Mucosa of stomach (tissue), 1 donor: Measurements from ENCODE around the gene GABRG3.
"Not testable (repeated sequence)": the region's sequence is repeated elsewhere in the genome, so short reads cannot be mapped to it uniquely, and the experiment has no call there.

Experiments used
- H3K27me3 ChIP-seq: one replicate; pipeline ENCODE4 v1.7.0; 2013; ENCODE audit warnings: mild to moderate bottlenecking, low read length; ENCODE audit not compliant: control insufficient read depth, insufficient read depth
- H3K36me3 ChIP-seq: one replicate; pipeline ENCODE4 v1.7.0; 2013; ENCODE audit warnings: low read length; ENCODE audit not compliant: control insufficient read depth, insufficient read depth
- H3K4me1 ChIP-seq: one replicate; pipeline ENCODE4 v1.7.0; 2013; ENCODE audit warnings: mild to moderate bottlenecking, low read length; ENCODE audit not compliant: control insufficient read depth, insufficient read depth
- H3K4me3 ChIP-seq: one replicate; pipeline ENCODE4 v1.7.0; 2013; ENCODE audit warnings: low read length
- H3K9ac ChIP-seq: one replicate; pipeline ENCODE4 v1.7.0; 2013; ENCODE audit warnings: mild to moderate bottlenecking, low read length, moderate library complexity
- H3K9me3 ChIP-seq: one replicate; pipeline ENCODE4 v1.7.0; 2013; ENCODE audit warnings: mild to moderate bottlenecking, low read length, moderate library complexity; ENCODE audit not compliant: control insufficient read depth
- donor health status: Pancreatic carcinoma.

GABRG3 gene

GRCh38 chr15:27167738-27168137, 196.8 kb downstream of the GABRG3 start:
- Histone ChIP-seq H3K36me3 (no peaks in the 10 kb centered on the region), H3K27me3 (no peaks in the 10 kb centered on the region), H3K9me3 (no peaks in the 10 kb centered on the region), H3K4me1 (no peaks in the 10 kb centered on the region), H3K9ac (no peak overlapping the region), H3K4me3 (no peak overlapping the region)

- no peaks in the 10 kb centered on the region for H3K36me3 ChIP-seq
- no peaks in the 10 kb centered on the region for H3K9me3 ChIP-seq
- H3K27me3 ChIP-seq = no peaks in the 10 kb centered on the region
These were observed 199.9 kb downstream of the GABRG3 start for GRCh38 chr15:27170851-27171250.

GRCh38 chr15:27172821-27173220, 201.8 kb downstream of the GABRG3 start:
- Histone ChIP-seq H3K36me3 (no peaks in the 10 kb centered on the region), H3K27me3 (no peaks in the 10 kb centered on the region), H3K9me3 (no peaks in the 10 kb centered on the region), H3K4me1 (no peaks in the 10 kb centered on the region), H3K4me3 (no peak overlapping the region), H3K9ac (no peak overlapping the region)

More at GRCh38 chr15:27170851-27171250, 199.9 kb downstream of the GABRG3 start:
- Histone ChIP-seq H3K4me3 (no peak overlapping the region), H3K4me1 (no peaks in the 10 kb centered on the region), H3K9ac (no peak overlapping the region)

GRCh38 chr15:27175472-27176153, 204.6 kb downstream of the GABRG3 start:
- no peak overlapping the region for H3K4me3 ChIP-seq
- H3K9me3 ChIP-seq = no peaks in the 10 kb centered on the region
- H3K4me1 ChIP-seq = no peaks in the 10 kb centered on the region
- H3K27me3 ChIP-seq = no peaks in the 10 kb centered on the region
- H3K36me3 ChIP-seq = no peaks in the 10 kb centered on the region
- H3K9ac ChIP-seq = no peak overlapping the region

- Histone ChIP-seq H3K9me3 (no peaks in the 10 kb centered on the region), H3K4me3 (no peak overlapping the region), H3K9ac (no peak overlapping the region), H3K36me3 (no peaks in the 10 kb centered on the region), H3K4me1 (no peaks in the 10 kb centered on the region), H3K27me3 (no peaks in the 10 kb centered on the region)
These were observed 205.9 kb downstream of the GABRG3 start for GRCh38 chr15:27176785-27177406.

- H3K9me3 ChIP-seq = no peaks in the 10 kb centered on the region
These were observed 208.8 kb downstream of the GABRG3 start for GRCh38 chr15:27179789-27180188.

GRCh38 chr15:27182561-27183110, 211.7 kb downstream of the GABRG3 start:
- Histone ChIP-seq H3K27me3 (no peaks in the 10 kb centered on the region), H3K4me3 (no peak overlapping the region), H3K9me3 (no peaks in the 10 kb centered on the region), H3K36me3 (no peaks in the 10 kb centered on the region), H3K4me1 (no peaks in the 10 kb centered on the region), H3K9ac (no peak overlapping the region)

More at GRCh38 chr15:27179789-27180188, 208.8 kb downstream of the GABRG3 start:
- Histone ChIP-seq H3K27me3 (no peaks in the 10 kb centered on the region), H3K9ac (no peak overlapping the region), H3K4me3 (no peak overlapping the region), H3K4me1 (no peaks in the 10 kb centered on the region), H3K36me3 (no peaks in the 10 kb centered on the region)

GRCh38 chr15:27183201-27183600, 212.2 kb downstream of the GABRG3 start:
- no peaks in the 10 kb centered on the region for H3K9me3 ChIP-seq
- no peaks in the 10 kb centered on the region for H3K4me1 ChIP-seq
- no peak overlapping the region for H3K4me3 ChIP-seq
- no peaks in the 10 kb centered on the region for H3K27me3 ChIP-seq
- no peak overlapping the region for H3K9ac ChIP-seq
- no peaks in the 10 kb centered on the region for H3K36me3 ChIP-seq

- H3K4me1 ChIP-seq, H3K36me3 ChIP-seq, H3K9me3 ChIP-seq, H3K27me3 ChIP-seq, H3K4me3 ChIP-seq, H3K9ac ChIP-seq: not testable (repeated sequence)
These were observed 220.5 kb downstream of the GABRG3 start for GRCh38 chr15:27191515-27191914.

GRCh38 chr15:27196691-27197090, 225.7 kb downstream of the GABRG3 start:
- Histone ChIP-seq H3K36me3 (no peaks in the 10 kb centered on the region), H3K9ac (no peak overlapping the region), H3K4me3 (no peak overlapping the region), H3K4me1 (no peaks in the 10 kb centered on the region), H3K27me3 (no peaks in the 10 kb centered on the region), H3K9me3 (no peaks in the 10 kb centered on the region)

- no peak overlapping the region for H3K4me3 ChIP-seq
- H3K36me3 ChIP-seq = no peaks in the 10 kb centered on the region
- H3K9me3 ChIP-seq = no peaks in the 10 kb centered on the region
- no peaks in the 10 kb centered on the region for H3K4me1 ChIP-seq
- H3K9ac ChIP-seq = no peak overlapping the region
- H3K27me3 ChIP-seq = no peaks in the 10 kb centered on the region
These were observed 230.4 kb downstream of the GABRG3 start for GRCh38 chr15:27201425-27201824.

- H3K27me3 ChIP-seq = no peaks in the 10 kb centered on the region
- H3K9ac ChIP-seq = no peak overlapping the region
- H3K9me3 ChIP-seq = no peaks in the 10 kb centered on the region
- no peaks in the 10 kb centered on the region for H3K36me3 ChIP-seq
- no peak overlapping the region for H3K4me3 ChIP-seq
- H3K4me1 ChIP-seq = no peaks in the 10 kb centered on the region
These were observed 239.2 kb downstream of the GABRG3 start for GRCh38 chr15:27210176-27210575.
